HepG2 (cell line): Measurements from ENCODE around the gene GUCY2C.

ENCODE experiments used
- BHLHE40 ChIP-seq: IDR thresholded peaks from 2 replicates; pipeline ENCODE4 v1.6.1; 2011; ENCODE audit warnings: low read length, improper control_type of control experiment
- FOXP1 ChIP-seq, 2 experiments: fragments of 450-650 bp in 1 of 2; IDR thresholded peaks; 2 replicates each; pipeline ENCODE4 v1.6.1; 2017 to 2018; ENCODE audit warnings: antibody characterized with exemption in 1 of 2
- ISX ChIP-seq: sonication (generic); formaldehyde crosslinking; conservative IDR thresholded peaks from 2 replicates; pipeline ENCODE4 v1.5.0; 2020; ENCODE audit warnings: missing genetic modification reagents
- POLR2A ChIP-seq, 2 experiments: IDR thresholded peaks; 2 replicates each; pipeline ENCODE4 v1.6.1; 2011; ENCODE audit warnings: low read depth in 2 of 2, low read length in 2 of 2, mild to moderate bottlenecking in 1 of 2, moderate library complexity in 1 of 2; ENCODE audit not compliant: insufficient read depth in 1 of 2
- RNF2 ChIP-seq: fragments of 450-650 bp; conservative IDR thresholded peaks from 2 replicates; pipeline ENCODE4 v1.6.1; 2016; ENCODE audit warnings: low read depth
- TCF7L2 ChIP-seq: IDR thresholded peaks from 2 replicates; pipeline ENCODE4 v1.6.1; 2011; ENCODE audit warnings: mild to moderate bottlenecking, low read depth, low read length, moderate library complexity
- TOPORS ChIP-seq: sonication (generic); formaldehyde crosslinking; IDR thresholded peaks from 2 replicates; pipeline ENCODE4 v1.8.0; 2023; ENCODE audit warnings: mild to moderate bottlenecking, missing genetic modification reagents
- ZNF44 ChIP-seq: sonication (generic); formaldehyde crosslinking; IDR thresholded peaks from 2 replicates; pipeline ENCODE4 v1.5.1; 2020; ENCODE audit warnings: mild to moderate bottlenecking, missing genetic modification reagents
- TF ChIP-seq, protein P1 (sequence below): IDR thresholded peaks from 2 replicates; pipeline ENCODE4 v1.6.1; 2016; ENCODE audit warnings: missing genetic modification reagents, missing compliant biosample characterization
- TF ChIP-seq, protein P2 (sequence below): IDR thresholded peaks from 2 replicates; pipeline ENCODE4 v1.6.1; 2016; ENCODE audit warnings: missing biosample characterization, missing genetic modification reagents, low read depth
- TF ChIP-seq, protein P3 (sequence below): sonication (generic); formaldehyde crosslinking; IDR thresholded peaks from 2 replicates; pipeline ENCODE4 v1.5.0; 2020; ENCODE audit warnings: mild to moderate bottlenecking, missing genetic modification reagents, moderate library complexity

DNA sequence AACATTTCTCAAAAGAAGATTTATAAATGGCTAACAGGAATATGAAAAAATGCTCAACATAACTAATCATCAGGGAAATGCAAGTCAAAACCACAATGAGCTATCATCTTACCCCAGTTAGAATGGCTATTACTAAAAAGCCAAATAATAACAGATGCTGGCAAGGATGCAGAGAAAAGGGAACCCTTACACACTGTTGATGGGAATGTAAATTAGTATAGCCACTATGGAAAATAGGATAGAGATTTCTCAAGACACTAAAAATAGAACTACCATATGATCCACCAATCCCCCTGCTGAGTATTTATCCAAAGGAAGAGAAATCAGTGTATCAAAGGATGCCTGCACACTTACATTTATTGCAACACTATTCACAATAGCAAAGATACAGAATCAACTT lies 58.3 kb downstream of the GUCY2C start:
- TF ChIP-seq ISX (no peak), TOPORS (no peak), ZNF44 (CRISPR knock-in tag) (no peak), POLR2A (IDR thresholded peaks at IDR 0.05; ENCODE audit: insufficient read depth in 1 of 2, low read depth in 2 of 2, low read length in 2 of 2) (no peak), RNF2 (no peak), TCF7L2 (no peak), BHLHE40 (no peak), FOXP1 (IDR thresholded peaks at IDR 0.05) (no peak), FOXP1 (CRISPR knock-in tag; IDR thresholded peaks at IDR 0.05) (no peak)
- TF ChIP-seq, protein P1, sequence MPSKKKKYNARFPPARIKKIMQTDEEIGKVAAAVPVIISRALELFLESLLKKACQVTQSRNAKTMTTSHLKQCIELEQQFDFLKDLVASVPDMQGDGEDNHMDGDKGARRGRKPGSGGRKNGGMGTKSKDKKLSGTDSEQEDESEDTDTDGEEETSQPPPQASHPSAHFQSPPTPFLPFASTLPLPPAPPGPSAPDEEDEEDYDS (CRISPR knock-in tag) = no peak
- TF ChIP-seq, protein P2, sequence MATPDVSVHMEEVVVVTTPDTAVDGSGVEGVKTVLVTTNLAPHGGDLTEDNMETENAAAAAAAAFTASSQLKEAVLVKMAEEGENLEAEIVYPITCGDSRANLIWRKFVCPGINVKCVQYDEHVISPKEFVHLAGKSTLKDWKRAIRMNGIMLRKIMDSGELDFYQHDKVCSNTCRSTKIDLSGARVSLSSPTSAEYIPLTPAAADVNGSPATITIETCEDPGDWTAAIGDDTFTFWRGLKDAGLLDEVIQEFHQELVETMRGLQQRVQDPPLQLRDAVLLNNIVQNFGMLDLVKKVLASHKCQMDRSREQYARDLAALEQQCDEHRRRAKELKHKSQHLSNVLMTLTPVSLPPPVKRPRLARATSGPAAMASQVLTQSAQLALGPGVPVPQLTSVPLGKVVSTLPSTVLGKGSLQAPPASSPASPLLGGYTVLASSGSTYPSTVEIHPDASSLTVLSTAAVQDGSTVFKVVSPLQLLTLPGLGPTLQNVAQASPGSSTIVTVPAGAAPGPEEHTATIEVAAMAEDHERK (CRISPR knock-in tag) = no peak
- TF ChIP-seq, protein P3, sequence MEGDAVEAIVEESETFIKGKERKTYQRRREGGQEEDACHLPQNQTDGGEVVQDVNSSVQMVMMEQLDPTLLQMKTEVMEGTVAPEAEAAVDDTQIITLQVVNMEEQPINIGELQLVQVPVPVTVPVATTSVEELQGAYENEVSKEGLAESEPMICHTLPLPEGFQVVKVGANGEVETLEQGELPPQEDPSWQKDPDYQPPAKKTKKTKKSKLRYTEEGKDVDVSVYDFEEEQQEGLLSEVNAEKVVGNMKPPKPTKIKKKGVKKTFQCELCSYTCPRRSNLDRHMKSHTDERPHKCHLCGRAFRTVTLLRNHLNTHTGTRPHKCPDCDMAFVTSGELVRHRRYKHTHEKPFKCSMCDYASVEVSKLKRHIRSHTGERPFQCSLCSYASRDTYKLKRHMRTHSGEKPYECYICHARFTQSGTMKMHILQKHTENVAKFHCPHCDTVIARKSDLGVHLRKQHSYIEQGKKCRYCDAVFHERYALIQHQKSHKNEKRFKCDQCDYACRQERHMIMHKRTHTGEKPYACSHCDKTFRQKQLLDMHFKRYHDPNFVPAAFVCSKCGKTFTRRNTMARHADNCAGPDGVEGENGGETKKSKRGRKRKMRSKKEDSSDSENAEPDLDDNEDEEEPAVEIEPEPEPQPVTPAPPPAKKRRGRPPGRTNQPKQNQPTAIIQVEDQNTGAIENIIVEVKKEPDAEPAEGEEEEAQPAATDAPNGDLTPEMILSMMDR = no peak
